HG02973 (cell line): ENCODE results near the gene RPL13.

Source experiments
- ATAC-seq: cut with Tn5 transposase; IDR thresholded peaks from one replicate; pipeline ENCODE4 v1.9.1; 2021; ENCODE audit warnings: moderate library complexity; ENCODE audit not compliant: unreplicated experiment

RPL13 gene

GRCh38 chr16:89545044-89545830, 15.2 kb upstream of the RPL13 start:
- no peak for ATAC-seq

- ATAC-seq = no peak
Observed at GRCh38 chr16:89545831-89546574, 14.5 kb upstream of the RPL13 start.

- ATAC-seq = no peak
Observed at GRCh38 chr16:89546781-89547180, 13.7 kb upstream of the RPL13 start.

GRCh38 chr16:89547291-89547690, 13.2 kb upstream of the RPL13 start:
- no peak for ATAC-seq

GRCh38 chr16:89547860-89548259, 12.6 kb upstream of the RPL13 start:
- ATAC-seq = no peak

GRCh38 chr16:89548344-89549006, 12.0 kb upstream of the RPL13 start:
- no peak for ATAC-seq

GRCh38 chr16:89549007-89549700, 11.3 kb upstream of the RPL13 start:
- no peak for ATAC-seq

GRCh38 chr16:89550421-89551007, 10.0 kb upstream of the RPL13 start:
- no peak for ATAC-seq

- ATAC-seq = no peak
Observed at GRCh38 chr16:89552329-89552728, 8.2 kb upstream of the RPL13 start.

- ATAC-seq = no peak
Observed at GRCh38 chr16:89552913-89553312, 7.6 kb upstream of the RPL13 start.

- ATAC-seq = no peak
Observed at GRCh38 chr16:89553733-89554132, 6.7 kb upstream of the RPL13 start.

- no peak for ATAC-seq
Observed at GRCh38 chr16:89554343-89554742, 6.1 kb upstream of the RPL13 start.

GRCh38 chr16:89555265-89555664, 5.2 kb upstream of the RPL13 start:
- no peak for ATAC-seq

- no peak for ATAC-seq
Observed at GRCh38 chr16:89555780-89556179, 4.7 kb upstream of the RPL13 start.

GRCh38 chr16:89556750-89557689, 3.5 kb upstream of the RPL13 start:
- no peak for ATAC-seq

GRCh38 chr16:89557690-89558490, 2.6 kb upstream of the RPL13 start:
- no peak for ATAC-seq

- no peak for ATAC-seq
Observed at GRCh38 chr16:89561142-89561883, 831 bp downstream of the RPL13 start.

- no peak for ATAC-seq
Observed at GRCh38 chr16:89561884-89562599, 1.6 kb downstream of the RPL13 start.
